ENCODE results near the gene GRIK4. TPM values are rescaled to one million over a fixed set of nuclear protein-coding genes. Genes with fewer than 3 reads are reported as not detected.

The GRIK4 gene
- total and polyA plus RNA-seq, 8 donors = 0.76 to 10.1 (median 7.7) TPM

- DNase-seq (peak in 2 of 4 donors; percentile 63 to 79), ATAC-seq (peak; percentile 6)
- no peak for TF ChIP-seq CTCF (IDR thresholded peaks at IDR 0.05)
- Histone ChIP-seq H3K27me3 (peaks cover 0 to 74% of the 10 kb centered on the region in 2 donors), H3K4me1 (no peaks in the 10 kb centered on the region), H3K4me3 (no peak overlapping the region), H3K36me3 (no peaks in the 10 kb centered on the region), H3K27ac (peak overlapping the region; percentile 48 to 65), H3K9me3 (no peaks in the 10 kb centered on the region)
- intact Hi-C loops (cut with DNase I) = loop anchor here in 1 of 2 donors (10.0 kb wide), 1 partner anchor 678 kb away; no protein-coding TSS in a partner anchor
Observed at GRCh38 chr11:120516461-120517389, 5.2 kb downstream of the GRIK4 start.

GRCh38 chr11:120517390-120517761 is 5.8 kb downstream of the GRIK4 start:
- ATAC-seq (peak; percentile 37), DNase-seq (peak in 3 of 4 donors; percentile 53 to 83 (median 70))
- intact Hi-C loops (cut with DNase I) = loop anchor here in 1 of 2 donors (10.0 kb wide), 1 partner anchor 677 kb away; no protein-coding TSS in a partner anchor
- peak overlapping the region; percentile 48 to 65 for H3K27ac ChIP-seq
- no peak overlapping the region for H3K4me3 ChIP-seq
- H3K36me3 ChIP-seq = no peaks in the 10 kb centered on the region
- H3K4me1 ChIP-seq = no peaks in the 10 kb centered on the region
- no peak for TF ChIP-seq CTCF (IDR thresholded peaks at IDR 0.05)
- H3K9me3 ChIP-seq = no peaks in the 10 kb centered on the region
- peaks cover 0 to 73% of the 10 kb centered on the region in 2 donors for H3K27me3 ChIP-seq

- no peak overlapping the region for H3K4me3 ChIP-seq
- DNase-seq = peak in 3 of 4 donors; percentile 21 to 96 (median 93)
- no peaks in the 10 kb centered on the region for H3K9me3 ChIP-seq
- TF ChIP-seq CTCF (IDR thresholded peaks at IDR 0.05) = no peak
- ATAC-seq = peak; percentile 64
- no peaks in the 10 kb centered on the region for H3K36me3 ChIP-seq
- peak overlapping the region; percentile 48 to 65 for H3K27ac ChIP-seq
- intact Hi-C loops (cut with DNase I) = loop anchor here in 1 of 2 donors (10.0 kb wide), 1 partner anchor 677 kb away; no protein-coding TSS in a partner anchor
- no peaks in the 10 kb centered on the region for H3K4me1 ChIP-seq
- peaks cover 0 to 73% of the 10 kb centered on the region in 2 donors for H3K27me3 ChIP-seq
Observed at GRCh38 chr11:120517801-120518291, 6.3 kb downstream of the GRIK4 start.

GRCh38 chr11:120518356-120518755 is 6.8 kb downstream of the GRIK4 start:
- Histone ChIP-seq H3K9me3 (no peaks in the 10 kb centered on the region), H3K4me3 (no peak overlapping the region), H3K27ac (peak overlapping the region in 1 of 2 donors; percentile 48), H3K36me3 (no peaks in the 10 kb centered on the region), H3K4me1 (no peaks in the 10 kb centered on the region), H3K27me3 (peaks cover 0 to 73% of the 10 kb centered on the region in 2 donors)
- no peak for TF ChIP-seq CTCF (IDR thresholded peaks at IDR 0.05)
- ATAC-seq = no peak
- intact Hi-C loops (cut with DNase I) = loop anchor here in 1 of 2 donors (10.0 kb wide), 1 partner anchor 676 kb away; no protein-coding TSS in a partner anchor
- DNase-seq = peak in 1 of 4 donors; percentile 13

- H3K9me3 ChIP-seq = no peaks in the 10 kb centered on the region
- H3K27me3 ChIP-seq = peaks cover 0 to 72% of the 10 kb centered on the region in 2 donors
- H3K36me3 ChIP-seq = no peaks in the 10 kb centered on the region
- TF ChIP-seq CTCF (IDR thresholded peaks at IDR 0.05) = no peak
- H3K27ac ChIP-seq = no peak overlapping the region
- intact Hi-C loops (cut with DNase I) = loop anchor here in 1 of 2 donors (10.0 kb wide), 1 partner anchor 675 kb away; no protein-coding TSS in a partner anchor
- DNase-seq = no peak
- no peaks in the 10 kb centered on the region for H3K4me1 ChIP-seq
- no peak overlapping the region for H3K4me3 ChIP-seq
- ATAC-seq = no peak
Observed at GRCh38 chr11:120519474-120519873, 7.9 kb downstream of the GRIK4 start.
